Tibial nerve (tissue), 4 donors: ENCODE measurements around the gene AP3M1. TPM values are rescaled to one million over a fixed set of nuclear protein-coding genes. Genes with fewer than 3 reads are reported as not detected.

ENCODE experiments used
- DNase-seq, 2 donors: peaks; one replicate each; pipeline ENCODE4 v3.0.0-alpha.2; 2019; ENCODE audit warnings: low spot score in 2 of 2
- H3K27ac ChIP-seq, 4 donors: fragments of 200-600 bp; sonication (generic) in 3 of 4; one replicate each; pipeline ENCODE4 v1.5.1; 2017 to 2019; ENCODE audit warnings: mild to moderate bottlenecking in 1 of 4
- H3K27me3 ChIP-seq, 2 donors: fragments of 200-600 bp; sonication (generic) in 1 of 2; one replicate each; pipeline versions ENCODE4 v1.5.1 to v1.6.0; 2017 to 2019
- H3K36me3 ChIP-seq, 3 donors: fragments of 200-600 bp; sonication (generic); one replicate each; pipeline ENCODE4 v1.5.1; 2018 to 2019
- H3K4me1 ChIP-seq, 4 donors: fragments of 200-600 bp; sonication (generic) in 3 of 4; one replicate each; pipeline ENCODE4 v1.5.1; 2017 to 2019
- H3K4me3 ChIP-seq, 4 donors: fragments of 200-600 bp; sonication (generic) in 3 of 4; one replicate each; pipeline ENCODE4 v1.5.1; 2017 to 2019; ENCODE audit warnings: mild to moderate bottlenecking in 1 of 4, moderate library complexity in 1 of 4
- H3K9me3 ChIP-seq, 4 donors: fragments of 200-600 bp; sonication (generic) in 3 of 4; one replicate each; pipeline ENCODE4 v1.5.1; 2017 to 2019
- EP300 ChIP-seq, 2 donors: sonication (generic); formaldehyde crosslinking; IDR thresholded peaks; one replicate each; pipeline ENCODE4 v1.6.1; 2017; ENCODE audit warnings: antibody characterized with exemption in 2 of 2, mild to moderate bottlenecking in 1 of 2
- POLR2A ChIP-seq, 2 donors: fragments of 450-650 bp; IDR thresholded peaks; one replicate each; pipeline ENCODE4 v1.6.1; 2017; ENCODE audit warnings: antibody characterized with exemption in 2 of 2, mild to moderate bottlenecking in 2 of 2, moderate library complexity in 2 of 2
- WGBS, 2 donors: methylation state at CpG; one replicate each; pipeline ENCODE4 v1.1.5; 2018; 5-methylcytosine and 5-hydroxymethylcytosine counted together
- total RNA-seq, 4 donors: library from RNA; depleted of rRNA; stranded (reverse); fragments of >200 nt; gene quantifications; one replicate each; pipeline ENCODE4 v1.1.0, GENCODE V29; 2016
- TF ChIP-seq, protein P1 (sequence below), 5 experiments: fragments of 200-600 bp in 3 of 5; fragments of 450-650 bp in 2 of 5; sonication (generic) in 3 of 5; IDR thresholded peaks; one replicate each; pipeline ENCODE4 v1.5.1; 2016 to 2019; ENCODE audit warnings: antibody characterized with exemption in 5 of 5, mild to moderate bottlenecking in 3 of 5, moderate library complexity in 2 of 5

Gene AP3M1
- total RNA-seq, 4 donors from 2014 or later: 15.3 to 20.9 (median 16.9) TPM

GRCh38 chr10:74178042-74178791 is 27.6 kb upstream of the AP3M1 start:
- H3K4me3 ChIP-seq: no peak overlapping the region
- no peaks in the 10 kb centered on the region for H3K36me3 ChIP-seq
- H3K9me3 ChIP-seq: no peaks in the 10 kb centered on the region
- WGBS, 2 donors: 84 to 89% methylated on average over 5 of the region's 5 CpGs
- TF ChIP-seq POLR2A (IDR thresholded peaks at IDR 0.05) (no peak), EP300 (IDR thresholded peaks at IDR 0.05) (no peak)
- TF ChIP-seq, protein P1, sequence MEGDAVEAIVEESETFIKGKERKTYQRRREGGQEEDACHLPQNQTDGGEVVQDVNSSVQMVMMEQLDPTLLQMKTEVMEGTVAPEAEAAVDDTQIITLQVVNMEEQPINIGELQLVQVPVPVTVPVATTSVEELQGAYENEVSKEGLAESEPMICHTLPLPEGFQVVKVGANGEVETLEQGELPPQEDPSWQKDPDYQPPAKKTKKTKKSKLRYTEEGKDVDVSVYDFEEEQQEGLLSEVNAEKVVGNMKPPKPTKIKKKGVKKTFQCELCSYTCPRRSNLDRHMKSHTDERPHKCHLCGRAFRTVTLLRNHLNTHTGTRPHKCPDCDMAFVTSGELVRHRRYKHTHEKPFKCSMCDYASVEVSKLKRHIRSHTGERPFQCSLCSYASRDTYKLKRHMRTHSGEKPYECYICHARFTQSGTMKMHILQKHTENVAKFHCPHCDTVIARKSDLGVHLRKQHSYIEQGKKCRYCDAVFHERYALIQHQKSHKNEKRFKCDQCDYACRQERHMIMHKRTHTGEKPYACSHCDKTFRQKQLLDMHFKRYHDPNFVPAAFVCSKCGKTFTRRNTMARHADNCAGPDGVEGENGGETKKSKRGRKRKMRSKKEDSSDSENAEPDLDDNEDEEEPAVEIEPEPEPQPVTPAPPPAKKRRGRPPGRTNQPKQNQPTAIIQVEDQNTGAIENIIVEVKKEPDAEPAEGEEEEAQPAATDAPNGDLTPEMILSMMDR (IDR thresholded peaks at IDR 0.05): no peak
- H3K27ac ChIP-seq: peak overlapping the region in 1 of 4 donors; percentile 96
- DNase-seq: no peak
- no peaks in the 10 kb centered on the region for H3K27me3 ChIP-seq
- peaks cover 0 to 40% (median 13%) of the 10 kb centered on the region in 4 donors for H3K4me1 ChIP-seq

GRCh38 chr10:74177140-74177677 is 26.6 kb upstream of the AP3M1 start:
- TF ChIP-seq, protein P1 (IDR thresholded peaks at IDR 0.05): no peak
- no peak for TF ChIP-seq POLR2A (IDR thresholded peaks at IDR 0.05)
- no peak for TF ChIP-seq EP300 (IDR thresholded peaks at IDR 0.05)
- H3K9me3 ChIP-seq: no peaks in the 10 kb centered on the region
- DNase-seq: peak in 1 of 2 donors; percentile 16

GRCh38 chr10:74176380-74177139 is 25.9 kb upstream of the AP3M1 start:
- Histone ChIP-seq H3K36me3 (no peaks in the 10 kb centered on the region), H3K27ac (peak overlapping the region; percentile 88 to 96 (median 92)), H3K9me3 (no peaks in the 10 kb centered on the region), H3K4me1 (peaks cover 0 to 31% (median 11%) of the 10 kb centered on the region in 4 donors), H3K4me3 (peak overlapping the region; percentile 56 to 92 (median 80)), H3K27me3 (no peaks in the 10 kb centered on the region)
- 0% methylated on average over 35 to 36 of the region's 72 CpGs for WGBS, 2 donors
- peak; percentile 90 to 92 for DNase-seq
- TF ChIP-seq EP300 (IDR thresholded peaks at IDR 0.05) (peak; percentile 54 to 95), POLR2A (IDR thresholded peaks at IDR 0.05) (peak; percentile 37 to 72)
- TF ChIP-seq, protein P1 (IDR thresholded peaks at IDR 0.05): peak in 1 of 5 experiments; percentile 18

More at GRCh38 chr10:74177140-74177677, 26.6 kb upstream of the AP3M1 start:
- Histone ChIP-seq H3K4me1 (peaks cover 0 to 38% (median 13%) of the 10 kb centered on the region in 4 donors), H3K27ac (peak overlapping the region; percentile 88 to 96 (median 92)), H3K27me3 (no peaks in the 10 kb centered on the region), H3K36me3 (no peaks in the 10 kb centered on the region), H3K4me3 (peak overlapping the region; percentile 56 to 92 (median 80))
- 10% methylated on average over 13 of the region's 13 CpGs for WGBS, 2 donors

GRCh38 chr10:74175510-74176379 is 25.1 kb upstream of the AP3M1 start:
- Histone ChIP-seq H3K9me3 (no peaks in the 10 kb centered on the region), H3K27ac (peak overlapping the region; percentile 88 to 96 (median 92)), H3K4me3 (peak overlapping the region; percentile 56 to 92 (median 80)), H3K4me1 (peaks cover 0 to 24% (median 9%) of the 10 kb centered on the region in 4 donors), H3K27me3 (no peaks in the 10 kb centered on the region), H3K36me3 (no peaks in the 10 kb centered on the region)
- no peak for TF ChIP-seq EP300 (IDR thresholded peaks at IDR 0.05)
- TF ChIP-seq, protein P1 (IDR thresholded peaks at IDR 0.05): no peak
- no peak for DNase-seq
- WGBS, 2 donors: 23 to 25% methylated on average over 10 of the region's 10 CpGs
